ENCODE measurements around the gene PDK1. TPM values are rescaled to one million over a fixed set of nuclear protein-coding genes. Genes with fewer than 3 reads are reported as not detected.
A peak's percentile ranks its signal among the peaks of the same experiment; 100 is the strongest.

Gene PDK1
- total RNA-seq, 1 donor from 2014 or later, result 22.0 TPM

- Mint-ChIP-seq H3K9me3 (ENCODE audit: unreplicated experiment) (no peaks in the 10 kb centered on the region), H3K4me3 (ENCODE audit: unreplicated experiment) (no peak overlapping the region), H3K27ac (ENCODE audit: unreplicated experiment) (no peak overlapping the region), H3K4me1 (ENCODE audit: low read depth, unreplicated experiment) (no peaks in the 10 kb centered on the region), H3K36me3 (ENCODE audit: unreplicated experiment) (peaks cover 6% of the 10 kb centered on the region), H3K27me3 (ENCODE audit: unreplicated experiment) (no peaks in the 10 kb centered on the region)
- TF ChIP-seq CTCF (IDR thresholded peaks at IDR 0.05; ENCODE audit: partially characterized antibody, unreplicated experiment), result no peak
- no peak for DNase-seq
Observed at GRCh38 chr2:172600557-172601008, 44.7 kb downstream of the PDK1 start.

- no peaks in the 10 kb centered on the region for H3K27me3 Mint-ChIP-seq (ENCODE audit: unreplicated experiment)
- no peak for DNase-seq
- H3K36me3 Mint-ChIP-seq (ENCODE audit: unreplicated experiment), result peaks cover 6% of the 10 kb centered on the region
- no peak overlapping the region for H3K4me3 Mint-ChIP-seq (ENCODE audit: unreplicated experiment)
- TF ChIP-seq CTCF (IDR thresholded peaks at IDR 0.05; ENCODE audit: partially characterized antibody, unreplicated experiment), result no peak
- no peak overlapping the region for H3K27ac Mint-ChIP-seq (ENCODE audit: unreplicated experiment)
- H3K4me1 Mint-ChIP-seq (ENCODE audit: low read depth, unreplicated experiment), result peaks cover 15% of the 10 kb centered on the region
- no peaks in the 10 kb centered on the region for H3K9me3 Mint-ChIP-seq (ENCODE audit: unreplicated experiment)
Observed at GRCh38 chr2:172606285-172606684, 50.4 kb downstream of the PDK1 start.

GRCh38 chr2:172607379-172607928 lies 51.6 kb downstream of the PDK1 start:
- H3K27me3 Mint-ChIP-seq (ENCODE audit: unreplicated experiment), result no peaks in the 10 kb centered on the region
- H3K4me1 Mint-ChIP-seq (ENCODE audit: low read depth, unreplicated experiment), result peaks cover 15% of the 10 kb centered on the region
- no peak for TF ChIP-seq CTCF (IDR thresholded peaks at IDR 0.05; ENCODE audit: partially characterized antibody, unreplicated experiment)
- H3K36me3 Mint-ChIP-seq (ENCODE audit: unreplicated experiment), result peaks cover 6% of the 10 kb centered on the region
- no peaks in the 10 kb centered on the region for H3K9me3 Mint-ChIP-seq (ENCODE audit: unreplicated experiment)
- DNase-seq, result no peak
- H3K27ac Mint-ChIP-seq (ENCODE audit: unreplicated experiment), result peak overlapping the region; percentile 67
- H3K4me3 Mint-ChIP-seq (ENCODE audit: unreplicated experiment), result no peak overlapping the region

- peaks cover 24% of the 10 kb centered on the region for H3K4me1 Mint-ChIP-seq (ENCODE audit: low read depth, unreplicated experiment)
- no peak for DNase-seq
- H3K27ac Mint-ChIP-seq (ENCODE audit: unreplicated experiment), result no peak overlapping the region
- no peaks in the 10 kb centered on the region for H3K36me3 Mint-ChIP-seq (ENCODE audit: unreplicated experiment)
- H3K9me3 Mint-ChIP-seq (ENCODE audit: unreplicated experiment), result peaks cover 3% of the 10 kb centered on the region
- peaks cover 2% of the 10 kb centered on the region for H3K27me3 Mint-ChIP-seq (ENCODE audit: unreplicated experiment)
- no peak overlapping the region for H3K4me3 Mint-ChIP-seq (ENCODE audit: unreplicated experiment)
- TF ChIP-seq CTCF (IDR thresholded peaks at IDR 0.05; ENCODE audit: partially characterized antibody, unreplicated experiment), result no peak
Observed at GRCh38 chr2:172609488-172609887, 53.6 kb downstream of the PDK1 start.

- Mint-ChIP-seq H3K4me3 (ENCODE audit: unreplicated experiment) (no peak overlapping the region), H3K27ac (ENCODE audit: unreplicated experiment) (no peak overlapping the region), H3K36me3 (ENCODE audit: unreplicated experiment) (no peaks in the 10 kb centered on the region), H3K4me1 (ENCODE audit: low read depth, unreplicated experiment) (peaks cover 21% of the 10 kb centered on the region), H3K9me3 (ENCODE audit: unreplicated experiment) (peaks cover 3% of the 10 kb centered on the region), H3K27me3 (ENCODE audit: unreplicated experiment) (peaks cover 2% of the 10 kb centered on the region)
- no peak for TF ChIP-seq CTCF (IDR thresholded peaks at IDR 0.05; ENCODE audit: partially characterized antibody, unreplicated experiment)
- DNase-seq, result no peak
Observed at GRCh38 chr2:172612051-172612450, 56.2 kb downstream of the PDK1 start.
